ENCODE data around the gene ZFYVE21. TPM values are rescaled to one million over a fixed set of nuclear protein-coding genes. Genes with fewer than 3 reads are reported as not detected.

ZFYVE21 gene
- total and polyA plus RNA-seq, 7 donors: 14.0 to 27.1 (median 19.9) TPM

- intact Hi-C loops (cut with DNase I): no loop called here
- WGBS, 3 donors: 39 to 66% (median 44%) methylated on average over 22 of the region's 22 CpGs
- TF ChIP-seq CTCF (IDR thresholded peaks at IDR 0.05): no peak
- ATAC-seq (peak; percentile 23 to 67 (median 60)), DNase-seq (no peak)
- H3K27ac ChIP-seq: no peak overlapping the region
- H3K9me3 ChIP-seq: no peaks in the 10 kb centered on the region
- H3K4me3 ChIP-seq: no peak overlapping the region
- H3K36me3 ChIP-seq (ENCODE audit: insufficient read depth in 1 of 2, low read depth in 1 of 2): peaks cover 5 to 72% of the 10 kb centered on the region in 2 donors
- H3K4me1 ChIP-seq: peaks cover 32% of the 10 kb centered on the region
- no peaks in the 10 kb centered on the region for H3K27me3 ChIP-seq (ENCODE audit: insufficient read depth in 3 of 3, low read length in 2 of 3)
These were observed 22.1 kb upstream of the ZFYVE21 start for GRCh38 chr14:103693515-103693914.

- peaks cover 38% of the 10 kb centered on the region for H3K4me1 ChIP-seq
- no peaks in the 10 kb centered on the region for H3K27me3 ChIP-seq (ENCODE audit: insufficient read depth in 3 of 3, low read length in 2 of 3)
- 80 to 94% (median 88%) methylated on average over 20 of the region's 20 CpGs for WGBS, 3 donors
- no peak for TF ChIP-seq CTCF (IDR thresholded peaks at IDR 0.05)
- H3K9me3 ChIP-seq: no peaks in the 10 kb centered on the region
- intact Hi-C loops (cut with DNase I): loop anchor here in 1 of 2 donors (5.0 kb wide), 1 partner anchor 62 kb away; no protein-coding TSS in a partner anchor
- no peak for DNase-seq
- no peak overlapping the region for H3K4me3 ChIP-seq
- H3K27ac ChIP-seq: peak overlapping the region; percentile 9
- H3K36me3 ChIP-seq (ENCODE audit: insufficient read depth in 1 of 2, low read depth in 1 of 2): peaks cover 5 to 72% of the 10 kb centered on the region in 2 donors
- ATAC-seq: peak in 1 of 4 donors; percentile 5
These were observed 21.0 kb upstream of the ZFYVE21 start for GRCh38 chr14:103694572-103695026.

GRCh38 chr14:103695296-103696069 is 20.1 kb upstream of the ZFYVE21 start:
- Histone ChIP-seq H3K27ac (no peak overlapping the region), H3K27me3 (ENCODE audit: insufficient read depth in 3 of 3, low read length in 2 of 3) (no peaks in the 10 kb centered on the region), H3K4me3 (no peak overlapping the region), H3K4me1 (peaks cover 47% of the 10 kb centered on the region), H3K36me3 (ENCODE audit: insufficient read depth in 1 of 2, low read depth in 1 of 2) (peaks cover 5 to 63% of the 10 kb centered on the region in 2 donors), H3K9me3 (no peaks in the 10 kb centered on the region)
- TF ChIP-seq CTCF (IDR thresholded peaks at IDR 0.05): no peak
- intact Hi-C loops (cut with DNase I): loop anchor here in 1 of 2 donors (5.0 kb wide), 1 partner anchor 63 kb away; no protein-coding TSS in a partner anchor
- ATAC-seq: no peak
- 42 to 78% (median 46%) methylated on average over 14 of the region's 14 CpGs for WGBS, 3 donors
- no peak for DNase-seq

GRCh38 chr14:103696070-103696402 is 19.6 kb upstream of the ZFYVE21 start:
- no peak for DNase-seq
- peaks cover 5 to 61% of the 10 kb centered on the region in 2 donors for H3K36me3 ChIP-seq (ENCODE audit: insufficient read depth in 1 of 2, low read depth in 1 of 2)
- ATAC-seq: no peak
- peaks cover 53% of the 10 kb centered on the region for H3K4me1 ChIP-seq
- no peak for TF ChIP-seq CTCF (IDR thresholded peaks at IDR 0.05)
- intact Hi-C loops (cut with DNase I): loop anchor here in 1 of 2 donors (5.0 kb wide), 1 partner anchor 64 kb away; no protein-coding TSS in a partner anchor
- no peak overlapping the region for H3K4me3 ChIP-seq
- no peaks in the 10 kb centered on the region for H3K9me3 ChIP-seq
- 31 to 50% (median 35%) methylated on average over 12 to 13 of the region's 13 CpGs for WGBS, 3 donors
- no peaks in the 10 kb centered on the region for H3K27me3 ChIP-seq (ENCODE audit: insufficient read depth in 3 of 3, low read length in 2 of 3)
- H3K27ac ChIP-seq: peak overlapping the region; percentile 64
